Mesenchymal stem cell (in vitro differentiated cells and primary cell): Measurements from ENCODE around the gene SEPTIN5.

ENCODE experiments used
- DNase-seq: peaks from one replicate; pipeline ENCODE4 v3.0.0-alpha.2; 2013
- H2AFZ ChIP-seq: one replicate; pipeline ENCODE4 v1.6.1; 2013; ENCODE audit warnings: low read depth, mild to moderate bottlenecking, control low read depth, inconsistent platforms, low read length, moderate library complexity
- H2AK5ac ChIP-seq: 2 replicates; pipeline ENCODE4 v1.6.1; 2013; ENCODE audit warnings: low read length, moderate library complexity, mild to moderate bottlenecking, inconsistent platforms; ENCODE audit not compliant: severe bottlenecking
- H2BK120ac ChIP-seq: one replicate; pipeline ENCODE4 v1.6.1; 2013; ENCODE audit warnings: low read depth, mild to moderate bottlenecking, inconsistent platforms, low read length, moderate library complexity
- H2BK12ac ChIP-seq, 2 experiments: one replicate each; pipeline ENCODE4 v1.6.1; 2013; ENCODE audit warnings: inconsistent platforms in 2 of 2, low read length in 2 of 2, mild to moderate bottlenecking in 2 of 2, moderate library complexity in 2 of 2, control low read depth in 1 of 2
- H2BK15ac ChIP-seq: one replicate; pipeline ENCODE4 v1.6.1; 2013; ENCODE audit warnings: mild to moderate bottlenecking, low read depth, inconsistent platforms; ENCODE audit not compliant: poor library complexity, severe bottlenecking
- H2BK5ac ChIP-seq: 2 replicates; pipeline ENCODE4 v1.6.1; 2013; ENCODE audit warnings: low read depth, mild to moderate bottlenecking, low read length, control low read depth, inconsistent platforms; ENCODE audit not compliant: poor library complexity, severe bottlenecking
- H3K14ac ChIP-seq, 2 experiments: one replicate each; pipeline ENCODE4 v1.6.1; 2013; ENCODE audit warnings: inconsistent platforms in 2 of 2, low read length in 2 of 2, control low read depth in 1 of 2, mild to moderate bottlenecking in 1 of 2, moderate library complexity in 1 of 2
- H3K18ac ChIP-seq, 2 experiments: one replicate each; pipeline ENCODE4 v1.6.1; 2013; ENCODE audit warnings: inconsistent platforms in 2 of 2, low read length in 2 of 2, control low read depth in 1 of 2, low read depth in 1 of 2, mild to moderate bottlenecking in 1 of 2
- H3K23ac ChIP-seq, 2 experiments: one replicate each; pipeline ENCODE4 v1.6.1; 2013; ENCODE audit warnings: inconsistent platforms in 2 of 2, low read length in 2 of 2, mild to moderate bottlenecking in 2 of 2, moderate library complexity in 2 of 2, control low read depth in 1 of 2
- H3K27ac ChIP-seq: 2 replicates; pipeline ENCODE4 v1.5.1; 2013; ENCODE audit warnings: mild to moderate bottlenecking, moderate library complexity, low read length, control low read depth, inconsistent platforms; ENCODE audit not compliant: poor library complexity, severe bottlenecking
- H3K27me3 ChIP-seq, 2 experiments: 2 replicates each; pipeline versions ENCODE4 v1.6.1 to v1.7.0; 2013; ENCODE audit warnings: low read length in 2 of 2, mild to moderate bottlenecking in 2 of 2, moderate library complexity in 2 of 2, control low read depth in 1 of 2, inconsistent platforms in 1 of 2; ENCODE audit not compliant: control insufficient read depth in 1 of 2, insufficient read depth in 1 of 2
- H3K36me3 ChIP-seq, 2 experiments: 2 replicates each; pipeline versions ENCODE4 v1.6.1 to v1.7.0; 2013; ENCODE audit warnings: low read length in 2 of 2, control low read depth in 1 of 2, inconsistent platforms in 1 of 2, low read depth in 1 of 2, mild to moderate bottlenecking in 1 of 2; ENCODE audit not compliant: insufficient read depth in 2 of 2, control insufficient read depth in 1 of 2
- H3K4ac ChIP-seq, 2 experiments: one replicate each; pipeline ENCODE4 v1.6.1; 2013; ENCODE audit warnings: inconsistent platforms in 2 of 2, low read length in 2 of 2, mild to moderate bottlenecking in 2 of 2, moderate library complexity in 2 of 2, control low read depth in 1 of 2, low read depth in 1 of 2
- H3K4me1 ChIP-seq: 2 replicates; pipeline ENCODE4 v1.6.1; 2013; ENCODE audit warnings: low read depth, low read length, control low read depth; ENCODE audit not compliant: control insufficient read depth, insufficient read depth
- H3K4me2 ChIP-seq: 2 replicates; pipeline ENCODE4 v1.6.1; 2013; ENCODE audit warnings: low read length, mild to moderate bottlenecking, inconsistent platforms; ENCODE audit not compliant: poor library complexity, severe bottlenecking
- H3K4me3 ChIP-seq, 2 experiments: 2 replicates each; pipeline versions ENCODE4 v1.5.1 to v1.7.0; 2013; ENCODE audit warnings: low read length in 2 of 2, mild to moderate bottlenecking in 2 of 2, control low read depth in 1 of 2, low read depth in 1 of 2; ENCODE audit not compliant: insufficient read depth in 1 of 2
- H3K79me1 ChIP-seq: replicated peaks from 2 replicates; pipeline ENCODE4 v1.6.1; 2013; ENCODE audit warnings: mild to moderate bottlenecking, control low read depth, low read length, inconsistent platforms; ENCODE audit not compliant: poor library complexity, severe bottlenecking
- H3K9ac ChIP-seq: 2 replicates; pipeline ENCODE4 v1.7.0; 2013; ENCODE audit warnings: mild to moderate bottlenecking, low read length, moderate library complexity
- H3K9me3 ChIP-seq: 2 replicates; pipeline ENCODE4 v1.7.0; 2013; ENCODE audit warnings: mild to moderate bottlenecking, low read length; ENCODE audit not compliant: control insufficient read depth
- H4K8ac ChIP-seq: one replicate; pipeline ENCODE4 v1.6.1; 2013; ENCODE audit warnings: inconsistent platforms, mild to moderate bottlenecking, low read length, moderate library complexity
- H4K91ac ChIP-seq: one replicate; pipeline ENCODE4 v1.6.1; 2013; ENCODE audit warnings: mild to moderate bottlenecking, low read length, inconsistent platforms
- WGBS: methylation state at CpG from one replicate; pipeline ENCODE4 v1.1.7; 2013; ENCODE audit warnings: mixed read lengths; 5-methylcytosine and 5-hydroxymethylcytosine counted together

SEPTIN5 gene

GRCh38 chr22:19747551-19747950 is 33.2 kb downstream of the SEPTIN5 start:
- Histone ChIP-seq H2BK5ac (no peak overlapping the region), H2BK120ac (no peak overlapping the region), H3K9me3 (no peaks in the 10 kb centered on the region), H3K4me1 (peaks cover 13% of the 10 kb centered on the region), H3K27ac (no peak overlapping the region), H2AK5ac (no peak overlapping the region), H3K36me3 (no peaks in the 10 kb centered on the region), H3K14ac (no peak overlapping the region), H3K9ac (no peak overlapping the region), H3K4me3 (no peak overlapping the region), H3K18ac (no peak overlapping the region), H3K27me3 (peaks cover 25 to 48% of the 10 kb centered on the region in 2 experiments), H3K4me2 (no peak overlapping the region), H2BK15ac (no peak overlapping the region), H2BK12ac (no peak overlapping the region), H4K91ac (no peak overlapping the region), H2AFZ (no peak overlapping the region), H3K79me1 (no peaks in the 10 kb centered on the region), H3K4ac (no peak overlapping the region), H3K23ac (no peak overlapping the region), H4K8ac (no peak overlapping the region)
- DNase-seq, result no peak
- 80% methylated on average over 12 of the region's 12 CpGs for WGBS

- Histone ChIP-seq H2BK15ac (no peak overlapping the region), H4K8ac (no peak overlapping the region)
- no peak for DNase-seq
These were observed 33.8 kb downstream of the SEPTIN5 start for GRCh38 chr22:19748139-19748538.

GRCh38 chr22:19748991-19749664 is 34.8 kb downstream of the SEPTIN5 start:
- Histone ChIP-seq H4K8ac (no peak overlapping the region), H3K79me1 (no peaks in the 10 kb centered on the region)
- 83% methylated on average over 15 of the region's 15 CpGs for WGBS

More at GRCh38 chr22:19748139-19748538, 33.8 kb downstream of the SEPTIN5 start:
- peaks cover 13% of the 10 kb centered on the region for H3K4me1 ChIP-seq
- H3K27ac ChIP-seq, result no peak overlapping the region
- H3K4me3 ChIP-seq, result no peak overlapping the region
- 66% methylated on average over 3 of the region's 4 CpGs for WGBS
- H3K36me3 ChIP-seq, result no peaks in the 10 kb centered on the region
- no peak overlapping the region for H2BK12ac ChIP-seq
- no peak overlapping the region for H3K4me2 ChIP-seq
- no peak overlapping the region for H3K18ac ChIP-seq
- H3K27me3 ChIP-seq, result peaks cover 25 to 54% of the 10 kb centered on the region in 2 experiments
- H3K9ac ChIP-seq, result no peak overlapping the region
- H2BK5ac ChIP-seq, result no peak overlapping the region
- no peaks in the 10 kb centered on the region for H3K79me1 ChIP-seq
- no peak overlapping the region for H3K14ac ChIP-seq
- H3K4ac ChIP-seq, result no peak overlapping the region
- no peak overlapping the region for H2AFZ ChIP-seq
- H3K9me3 ChIP-seq, result no peaks in the 10 kb centered on the region
- no peak overlapping the region for H4K91ac ChIP-seq
- H3K23ac ChIP-seq, result no peak overlapping the region
- H2BK120ac ChIP-seq, result no peak overlapping the region
- H2AK5ac ChIP-seq, result no peak overlapping the region

GRCh38 chr22:19749876-19750275 is 35.6 kb downstream of the SEPTIN5 start:
- Histone ChIP-seq H3K9me3 (no peaks in the 10 kb centered on the region), H3K9ac (no peak overlapping the region), H3K27ac (no peak overlapping the region), H3K18ac (no peak overlapping the region), H4K8ac (no peak overlapping the region), H3K23ac (no peak overlapping the region), H3K14ac (no peak overlapping the region), H2BK120ac (no peak overlapping the region), H4K91ac (no peak overlapping the region), H2AK5ac (no peak overlapping the region), H3K36me3 (no peaks in the 10 kb centered on the region), H2BK5ac (no peak overlapping the region), H3K27me3 (peaks cover 42 to 65% of the 10 kb centered on the region in 2 experiments), H3K4me2 (no peak overlapping the region), H2BK15ac (no peak overlapping the region), H2BK12ac (no peak overlapping the region), H3K4ac (no peak overlapping the region), H2AFZ (no peak overlapping the region), H3K79me1 (no peaks in the 10 kb centered on the region), H3K4me1 (peaks cover 13% of the 10 kb centered on the region), H3K4me3 (no peak overlapping the region)
- WGBS, result 86% methylated on average over 12 of the region's 12 CpGs
- no peak for DNase-seq

More at GRCh38 chr22:19748991-19749664, 34.8 kb downstream of the SEPTIN5 start:
- H3K4ac ChIP-seq, result no peak overlapping the region
- no peak overlapping the region for H2AK5ac ChIP-seq
- peaks cover 34 to 64% of the 10 kb centered on the region in 2 experiments for H3K27me3 ChIP-seq
- H3K4me1 ChIP-seq, result peaks cover 13% of the 10 kb centered on the region
- no peak overlapping the region for H3K18ac ChIP-seq
- no peaks in the 10 kb centered on the region for H3K9me3 ChIP-seq
- H3K23ac ChIP-seq, result no peak overlapping the region
- H2BK15ac ChIP-seq, result no peak overlapping the region
- H2BK12ac ChIP-seq, result no peak overlapping the region
- no peak overlapping the region for H2AFZ ChIP-seq
- H3K4me3 ChIP-seq, result no peak overlapping the region
- no peaks in the 10 kb centered on the region for H3K36me3 ChIP-seq
- H3K14ac ChIP-seq, result no peak overlapping the region
- no peak overlapping the region for H3K4me2 ChIP-seq
- H3K9ac ChIP-seq, result no peak overlapping the region
- no peak for DNase-seq
- no peak overlapping the region for H2BK5ac ChIP-seq
- no peak overlapping the region for H4K91ac ChIP-seq
- H3K27ac ChIP-seq, result no peak overlapping the region
- H2BK120ac ChIP-seq, result no peak overlapping the region
